Cardiac septum (tissue), 1 donor: ENCODE results near the gene MYOM3. TPM values are rescaled to one million over a fixed set of nuclear protein-coding genes. Genes with fewer than 3 reads are reported as not detected.

Experiments
- DNase-seq: peaks from one replicate; pipeline ENCODE4 v3.0.0-alpha.2; 2020; ENCODE audit warnings: low spot score
- intact Hi-C: fragments of 100-400 bp; cut with DNase I; formaldehyde crosslinking; loops from one replicate; pipeline ENCODE4 v1.14.0; 2022
- total RNA-seq: library from RNA; stranded (reverse); fragmentation: NEBNext Ultra II Directional; extraction: Animal tissue kit (Norgen Biotek cat#: 25700); gene quantifications from one replicate; pipeline ENCODE4 v1.2.1, GENCODE V29; 2021
- donor health status: DM: no; HTN: no; CAD: no.

The MYOM3 gene
- total RNA-seq, 1 donor from 2014 or later = 249 TPM

GRCh38 chr1:24140741-24141181 lies 28.8 kb upstream of the MYOM3 start:
- intact Hi-C loops = no loop called here
- DNase-seq = no peak

GRCh38 chr1:24139841-24140425 lies 28.0 kb upstream of the MYOM3 start:
- intact Hi-C loops = no loop called here
- DNase-seq = peak; percentile 26

GRCh38 chr1:24139222-24139489 lies 27.2 kb upstream of the MYOM3 start:
- DNase-seq = no peak
- intact Hi-C loops = no loop called here

GRCh38 chr1:24138476-24139221 lies 26.7 kb upstream of the MYOM3 start:
- no peak for DNase-seq
- intact Hi-C loops = no loop called here

DNA sequence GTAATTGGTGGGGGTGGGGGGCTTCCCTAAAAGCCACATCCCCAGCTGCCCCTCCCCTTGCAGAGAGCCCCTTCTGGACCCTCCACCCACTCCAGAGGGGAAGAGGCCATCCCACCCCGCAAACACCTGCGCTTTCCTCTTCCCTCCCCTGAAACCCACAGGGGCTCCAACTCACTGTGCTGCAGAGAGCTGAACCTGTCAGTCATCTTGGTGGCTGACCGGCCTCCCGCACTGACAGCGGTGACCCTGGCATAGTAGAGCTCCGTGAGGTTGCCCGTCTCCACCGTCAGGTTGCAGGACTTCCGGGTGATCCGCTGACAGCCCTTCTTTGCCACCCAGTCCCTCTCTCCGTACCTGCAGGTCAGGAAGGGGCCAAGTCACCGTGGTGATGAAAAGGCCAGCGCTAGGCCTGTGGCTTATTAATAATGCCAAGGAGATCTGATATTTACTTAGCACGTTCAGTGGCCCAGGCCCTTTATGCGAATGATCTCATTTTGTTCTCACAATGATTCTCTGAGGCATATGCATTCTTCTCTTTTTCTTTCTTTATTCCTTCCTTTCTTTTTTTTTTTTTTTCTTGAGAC lies 25.1 kb upstream of the MYOM3 start:
- intact Hi-C loops = no loop called here

DNA sequence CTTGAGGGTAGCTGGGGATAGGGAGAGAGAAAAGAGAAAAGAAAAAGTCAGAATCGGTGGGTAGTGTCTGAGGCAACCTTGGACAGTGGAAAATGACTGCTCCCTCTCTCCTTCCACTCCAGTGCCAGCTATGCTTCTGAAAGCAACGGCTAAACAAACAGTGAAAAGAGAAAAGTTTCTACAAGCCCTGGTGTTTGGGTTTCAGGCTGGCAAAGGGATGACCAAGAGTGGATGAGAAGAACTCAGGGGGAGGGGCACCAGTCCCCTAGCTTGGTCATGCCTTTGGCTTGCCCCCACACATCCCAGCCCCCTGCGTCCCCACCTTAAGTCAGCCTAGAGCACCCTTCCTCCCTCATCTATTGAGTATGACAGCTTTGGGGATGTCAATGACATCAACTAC lies 22.4 kb upstream of the MYOM3 start:
- intact Hi-C loops = no loop called here
- DNase-seq = no peak

More for the DNA sequence above, 25.1 kb upstream of the MYOM3 start:
- no peak for DNase-seq

- intact Hi-C loops = no loop called here
- no peak for DNase-seq
Observed at GRCh38 chr1:24133819-24134218, 21.9 kb upstream of the MYOM3 start.

DNA sequence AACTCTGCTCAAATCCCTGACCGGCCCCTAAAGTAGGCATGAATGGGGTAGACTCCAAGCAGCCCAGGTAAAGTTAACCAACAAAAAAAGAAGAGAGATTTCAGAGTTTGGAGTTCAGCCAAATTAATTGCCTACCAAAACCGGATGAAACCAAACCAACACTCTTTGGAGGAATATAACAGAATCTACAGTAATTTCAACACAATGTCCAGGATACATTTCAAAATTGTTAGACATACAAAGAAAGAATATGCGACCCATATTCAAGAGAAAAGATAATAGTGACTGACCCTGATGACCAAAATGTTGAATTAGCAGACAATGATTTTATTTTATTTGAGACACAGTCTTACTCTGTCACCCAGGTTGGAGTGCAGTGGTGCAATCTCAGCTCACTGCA lies 18.4 kb upstream of the MYOM3 start:
- no peak for DNase-seq
- intact Hi-C loops = no loop called here

GRCh38 chr1:24127801-24128363 lies 15.9 kb upstream of the MYOM3 start:
- no peak for DNase-seq
- intact Hi-C loops = no loop called here

- no peak for DNase-seq
- intact Hi-C loops = no loop called here
Observed at GRCh38 chr1:24127134-24127800, 15.3 kb upstream of the MYOM3 start.

GRCh38 chr1:24126672-24127023 lies 14.7 kb upstream of the MYOM3 start:
- DNase-seq = no peak
- intact Hi-C loops = no loop called here

GRCh38 chr1:24126018-24126671 lies 14.2 kb upstream of the MYOM3 start:
- DNase-seq = no peak
- intact Hi-C loops = no loop called here

GRCh38 chr1:24125456-24125855 lies 13.5 kb upstream of the MYOM3 start:
- DNase-seq = no peak
- intact Hi-C loops = no loop called here

- intact Hi-C loops = no loop called here
Observed at GRCh38 chr1:24124980-24125379, 13.0 kb upstream of the MYOM3 start.

GRCh38 chr1:24123611-24124010 lies 11.7 kb upstream of the MYOM3 start:
- no peak for DNase-seq
- intact Hi-C loops = no loop called here

More at GRCh38 chr1:24124980-24125379, 13.0 kb upstream of the MYOM3 start:
- DNase-seq = no peak

- no peak for DNase-seq
- intact Hi-C loops = no loop called here
Observed at GRCh38 chr1:24122776-24123175, 10.8 kb upstream of the MYOM3 start.

DNA sequence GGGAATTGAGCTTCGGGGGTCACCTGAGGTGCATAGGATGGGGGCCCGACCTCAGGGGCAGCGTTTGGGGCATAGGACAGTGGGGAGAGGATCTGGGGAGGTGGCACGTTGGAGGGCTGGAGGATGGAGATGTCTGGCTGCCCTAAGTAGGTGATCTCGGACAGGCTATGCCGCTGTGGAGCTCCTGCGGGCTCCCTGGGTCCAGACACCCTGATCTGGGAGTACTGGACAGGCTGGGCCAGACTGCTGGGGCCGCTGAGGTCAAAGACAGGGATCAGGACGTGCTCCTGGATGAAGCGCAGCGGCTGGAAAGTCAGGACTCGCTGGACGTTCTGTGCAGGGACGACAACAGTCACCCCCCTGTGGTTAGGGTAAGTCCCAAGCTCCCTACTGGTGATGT lies 9.5 kb upstream of the MYOM3 start:
- no peak for DNase-seq
- intact Hi-C loops = no loop called here

GRCh38 chr1:24120965-24121364 lies 9.0 kb upstream of the MYOM3 start:
- intact Hi-C loops = no loop called here
- no peak for DNase-seq

DNA sequence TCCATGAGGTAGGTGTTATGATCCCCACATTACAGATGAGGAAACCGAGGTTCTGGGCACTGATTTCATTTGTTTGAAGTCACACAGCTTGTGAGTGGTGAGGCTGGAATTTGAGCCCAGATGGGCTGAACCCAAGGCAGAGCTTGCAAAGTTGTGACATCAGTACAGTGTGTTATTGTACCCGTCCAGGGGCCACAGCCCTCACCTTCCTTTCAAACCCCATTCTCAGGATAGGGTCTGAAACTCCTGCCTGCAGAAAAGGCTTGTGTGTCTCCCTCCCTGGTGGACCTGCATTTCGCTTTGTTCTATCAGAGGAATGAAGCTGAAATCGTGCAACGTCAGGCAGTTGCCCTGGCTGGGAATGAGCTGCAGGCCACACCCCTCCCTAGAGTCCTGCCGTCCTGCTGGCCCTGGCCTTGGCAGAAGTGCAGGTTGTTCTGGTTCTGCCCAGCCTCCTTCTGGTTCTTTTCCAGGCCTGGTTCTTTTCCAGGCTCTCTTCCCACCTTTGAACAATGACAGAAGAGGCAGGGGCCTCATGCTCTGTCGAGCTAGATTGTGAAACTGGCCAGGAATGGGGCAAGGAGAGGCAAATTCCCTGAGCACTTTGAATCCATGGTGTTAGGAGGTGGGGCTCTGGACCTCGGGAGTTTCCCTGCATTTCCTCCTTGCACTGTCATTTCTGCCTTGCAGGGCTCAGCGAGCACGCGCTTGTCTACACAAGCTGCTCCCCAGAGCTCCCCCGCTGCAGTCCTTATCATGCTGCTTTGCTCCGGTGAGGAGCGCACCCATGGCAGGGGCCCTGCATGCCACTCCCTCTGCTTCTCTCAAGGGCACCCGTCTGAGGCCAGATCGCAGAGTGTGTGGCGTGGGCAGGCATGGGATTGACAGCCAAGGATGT lies 8.2 kb upstream of the MYOM3 start:
- DNase-seq = peak; percentile 82
- intact Hi-C loops = loop anchor here (10.0 kb wide), 1 partner anchor 195 kb away; no protein-coding TSS in a partner anchor
